ENCODE data around the gene ARSB.

The ARSB gene

DNA sequence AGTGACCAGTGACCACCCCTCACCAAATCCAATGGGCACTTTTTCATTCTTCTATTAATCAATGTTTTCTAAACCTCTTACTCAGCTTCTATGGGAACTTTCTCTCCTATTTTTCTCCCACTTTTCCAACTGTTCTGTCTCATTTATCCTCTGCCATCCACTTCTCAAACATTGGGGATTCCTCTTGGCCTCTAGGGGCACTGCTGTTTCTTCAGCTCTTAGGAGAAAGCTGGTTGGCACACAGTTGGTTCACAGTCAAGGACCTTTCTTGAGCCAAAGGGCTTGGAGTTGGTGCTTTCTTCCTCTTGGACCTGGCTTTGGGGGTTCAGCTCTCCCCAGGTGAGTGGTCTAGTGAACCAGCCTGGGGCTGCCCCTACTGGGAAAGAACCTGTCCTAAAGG, 224.3 kb downstream of the ARSB start:
- Histone ChIP-seq H3K4me3 (ENCODE audit: insufficient read depth in 1 of 2, low read depth in 1 of 2, low read length in 2 of 2) (no peak overlapping the region), H4K91ac (ENCODE audit: low read length) (no peak overlapping the region), H2BK120ac (ENCODE audit: low read depth, low read length) (no peak overlapping the region), H3K27me3 (ENCODE audit: control insufficient read depth in 1 of 2, insufficient read depth in 1 of 2, low read length in 2 of 2) (peaks cover 10 to 21% of the 10 kb centered on the region in 2 experiments), H2BK5ac (ENCODE audit: low read depth, low read length, poor library complexity, severe bottlenecking) (no peak overlapping the region), H3K4me1 (ENCODE audit: control insufficient read depth, insufficient read depth, low read depth, low read length) (peaks cover 2% of the 10 kb centered on the region), H2BK12ac (ENCODE audit: low read length in 2 of 2) (no peak overlapping the region), H3K23ac (ENCODE audit: low read length in 2 of 2) (no peak overlapping the region), H2BK15ac (ENCODE audit: low read depth, poor library complexity, severe bottlenecking) (no peak overlapping the region), H2AFZ (ENCODE audit: low read depth, low read length) (no peak overlapping the region), H3K4me2 (ENCODE audit: low read length, poor library complexity, severe bottlenecking) (no peak overlapping the region), H3K14ac (ENCODE audit: low read length in 2 of 2) (peak overlapping the region in 1 of 2 experiments; percentile 3), H3K79me1 (replicated peaks; ENCODE audit: low read length, poor library complexity, severe bottlenecking) (no peaks in the 10 kb centered on the region), H4K8ac (ENCODE audit: low read length) (no peak overlapping the region), H3K36me3 (ENCODE audit: control insufficient read depth in 1 of 2, insufficient read depth in 2 of 2, low read depth in 1 of 2, low read length in 2 of 2) (no peaks in the 10 kb centered on the region), H3K27ac (ENCODE audit: low read length, poor library complexity, severe bottlenecking) (no peak overlapping the region), H2AK5ac (ENCODE audit: low read length, severe bottlenecking) (no peak overlapping the region), H3K4ac (ENCODE audit: low read depth in 1 of 2, low read length in 2 of 2) (no peak overlapping the region), H3K9ac (ENCODE audit: low read length) (no peak overlapping the region), H3K9me3 (ENCODE audit: control insufficient read depth, low read length) (no peaks in the 10 kb centered on the region), H3K18ac (ENCODE audit: low read depth in 1 of 2, low read length in 2 of 2) (peak overlapping the region in 1 of 2 experiments; percentile 30)
- DNase-seq, result no peak

- Histone ChIP-seq H2BK5ac (ENCODE audit: low read depth, low read length, poor library complexity, severe bottlenecking) (no peak overlapping the region), H3K79me1 (replicated peaks; ENCODE audit: low read length, poor library complexity, severe bottlenecking) (no peaks in the 10 kb centered on the region), H3K27ac (ENCODE audit: low read length, poor library complexity, severe bottlenecking) (no peak overlapping the region), H2BK15ac (ENCODE audit: low read depth, poor library complexity, severe bottlenecking) (no peak overlapping the region), H4K91ac (ENCODE audit: low read length) (no peak overlapping the region), H2BK12ac (ENCODE audit: low read length in 2 of 2) (no peak overlapping the region), H3K4me3 (ENCODE audit: insufficient read depth in 1 of 2, low read depth in 1 of 2, low read length in 2 of 2) (no peak overlapping the region), H2AFZ (ENCODE audit: low read depth, low read length) (no peak overlapping the region), H3K4ac (ENCODE audit: low read depth in 1 of 2, low read length in 2 of 2) (no peak overlapping the region), H3K18ac (ENCODE audit: low read depth in 1 of 2, low read length in 2 of 2) (no peak overlapping the region), H2BK120ac (ENCODE audit: low read depth, low read length) (no peak overlapping the region), H3K4me1 (ENCODE audit: control insufficient read depth, insufficient read depth, low read depth, low read length) (peaks cover 2% of the 10 kb centered on the region), H2AK5ac (ENCODE audit: low read length, severe bottlenecking) (no peak overlapping the region), H3K14ac (ENCODE audit: low read length in 2 of 2) (no peak overlapping the region), H3K9me3 (ENCODE audit: control insufficient read depth, low read length) (no peaks in the 10 kb centered on the region), H4K8ac (ENCODE audit: low read length) (no peak overlapping the region), H3K9ac (ENCODE audit: low read length) (no peak overlapping the region), H3K23ac (ENCODE audit: low read length in 2 of 2) (no peak overlapping the region), H3K36me3 (ENCODE audit: control insufficient read depth in 1 of 2, insufficient read depth in 2 of 2, low read depth in 1 of 2, low read length in 2 of 2) (no peaks in the 10 kb centered on the region), H3K27me3 (ENCODE audit: control insufficient read depth in 1 of 2, insufficient read depth in 1 of 2, low read length in 2 of 2) (peaks cover 10 to 17% of the 10 kb centered on the region in 2 experiments), H3K4me2 (ENCODE audit: low read length, poor library complexity, severe bottlenecking) (no peak overlapping the region)
- DNase-seq, result no peak
- 95% methylated on average over 3 of the region's 3 CpGs for WGBS
These were observed 224.7 kb downstream of the ARSB start for GRCh38 chr5:78760366-78760765.

DNA sequence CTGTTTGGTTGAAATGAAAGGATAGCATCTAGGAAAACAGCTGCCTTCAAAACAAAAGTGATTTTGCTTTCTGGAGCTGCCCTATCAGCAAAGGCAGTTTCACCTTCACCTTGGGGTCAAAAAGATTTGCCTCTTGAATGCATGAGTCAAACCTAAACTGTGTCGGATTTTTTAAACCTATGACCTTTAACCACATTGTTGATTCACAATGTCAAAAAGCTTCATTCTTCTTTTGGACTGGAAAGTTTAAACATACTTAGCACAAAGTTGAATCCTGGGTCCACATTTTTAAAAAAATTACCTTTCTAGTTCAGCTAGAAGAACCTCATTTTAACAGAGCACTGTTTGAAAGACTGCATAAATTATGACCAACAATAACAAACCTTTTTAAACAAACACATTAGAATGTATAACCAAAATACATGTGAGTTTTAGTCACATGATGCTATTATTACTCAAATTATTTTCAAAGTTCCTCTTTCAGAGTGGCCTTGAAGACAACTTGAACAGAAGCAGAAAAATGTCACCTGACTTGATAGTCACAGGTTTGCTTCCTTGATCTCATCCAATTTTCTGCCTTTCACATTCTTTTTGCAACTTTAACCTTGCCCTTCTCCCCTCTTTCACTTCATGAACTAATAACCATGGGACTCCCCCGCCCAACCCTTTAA, 226.8 kb downstream of the ARSB start:
- 0% methylated on average over 1 of the region's 2 CpGs for WGBS
- Histone ChIP-seq H3K4me2 (ENCODE audit: low read length, poor library complexity, severe bottlenecking) (no peak overlapping the region), H3K9me3 (ENCODE audit: control insufficient read depth, low read length) (no peaks in the 10 kb centered on the region), H4K8ac (ENCODE audit: low read length) (no peak overlapping the region), H3K27me3 (ENCODE audit: control insufficient read depth in 1 of 2, insufficient read depth in 1 of 2, low read length in 2 of 2) (peaks cover 0 to 1% of the 10 kb centered on the region in 2 experiments), H3K18ac (ENCODE audit: low read depth in 1 of 2, low read length in 2 of 2) (peak overlapping the region in 1 of 2 experiments; percentile 15), H2BK12ac (ENCODE audit: low read length in 2 of 2) (no peak overlapping the region), H3K14ac (ENCODE audit: low read length in 2 of 2) (no peak overlapping the region), H2AFZ (ENCODE audit: low read depth, low read length) (no peak overlapping the region), H3K4ac (ENCODE audit: low read depth in 1 of 2, low read length in 2 of 2) (no peak overlapping the region), H3K79me1 (replicated peaks; ENCODE audit: low read length, poor library complexity, severe bottlenecking) (no peaks in the 10 kb centered on the region), H3K27ac (ENCODE audit: low read length, poor library complexity, severe bottlenecking) (no peak overlapping the region), H3K9ac (ENCODE audit: low read length) (no peak overlapping the region), H3K4me3 (ENCODE audit: insufficient read depth in 1 of 2, low read depth in 1 of 2, low read length in 2 of 2) (no peak overlapping the region), H2BK5ac (ENCODE audit: low read depth, low read length, poor library complexity, severe bottlenecking) (no peak overlapping the region), H3K36me3 (ENCODE audit: control insufficient read depth in 1 of 2, insufficient read depth in 2 of 2, low read depth in 1 of 2, low read length in 2 of 2) (no peaks in the 10 kb centered on the region), H4K91ac (ENCODE audit: low read length) (no peak overlapping the region), H2BK15ac (ENCODE audit: low read depth, poor library complexity, severe bottlenecking) (peak overlapping the region; percentile 48), H2BK120ac (ENCODE audit: low read depth, low read length) (no peak overlapping the region), H2AK5ac (ENCODE audit: low read length, severe bottlenecking) (no peak overlapping the region), H3K23ac (ENCODE audit: low read length in 2 of 2) (no peak overlapping the region), H3K4me1 (ENCODE audit: control insufficient read depth, insufficient read depth, low read depth, low read length) (peaks cover 2% of the 10 kb centered on the region)
- peak; percentile 72 for DNase-seq

DNA sequence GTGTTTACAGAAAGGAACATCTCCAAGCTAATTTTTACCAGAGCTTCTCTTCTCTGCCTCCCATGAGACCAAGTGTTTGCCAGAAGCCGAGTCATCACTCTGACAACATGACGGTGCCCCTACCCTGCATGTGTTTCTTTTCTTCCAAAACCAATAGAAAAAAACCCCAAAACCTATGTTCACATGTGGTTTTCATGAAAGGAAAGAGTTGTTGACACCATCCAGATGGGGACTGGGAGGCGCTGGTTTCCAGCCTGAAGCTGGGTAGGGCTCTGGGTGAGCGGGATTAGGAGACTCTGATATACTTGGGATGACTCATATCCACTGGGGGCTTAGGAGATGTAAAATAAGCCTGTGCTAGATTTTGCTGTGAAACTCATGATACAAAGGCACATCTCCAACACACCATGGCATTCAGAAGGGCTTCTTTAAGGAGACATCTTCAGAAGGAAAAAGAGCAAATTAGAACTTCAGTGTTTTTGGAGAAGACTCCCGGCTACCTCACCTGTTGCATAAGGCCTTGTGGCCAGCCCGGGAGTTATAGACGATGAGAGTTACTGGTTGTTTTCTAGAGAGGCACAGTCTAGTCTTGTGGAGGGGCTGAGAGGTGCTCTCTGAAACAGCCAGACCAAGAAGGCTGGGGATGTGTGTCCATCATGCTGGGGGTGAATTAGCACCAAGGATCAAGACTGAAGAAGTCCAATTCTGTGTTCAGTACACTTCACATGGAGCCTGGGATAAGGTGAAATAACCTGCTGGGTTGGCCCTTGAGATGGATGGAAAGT, 227.6 kb downstream of the ARSB start:
- H3K36me3 ChIP-seq (ENCODE audit: control insufficient read depth in 1 of 2, insufficient read depth in 2 of 2, low read depth in 1 of 2, low read length in 2 of 2), result no peaks in the 10 kb centered on the region
- H2BK120ac ChIP-seq (ENCODE audit: low read depth, low read length), result no peak overlapping the region
- peaks cover 4% of the 10 kb centered on the region for H3K4me1 ChIP-seq (ENCODE audit: control insufficient read depth, insufficient read depth, low read depth, low read length)
- peak; percentile 72 for DNase-seq
- H2AFZ ChIP-seq (ENCODE audit: low read depth, low read length), result no peak overlapping the region
- peak overlapping the region; percentile 15 to 68 for H3K18ac ChIP-seq (ENCODE audit: low read depth in 1 of 2, low read length in 2 of 2)
- no peak overlapping the region for H3K23ac ChIP-seq (ENCODE audit: low read length in 2 of 2)
- no peak overlapping the region for H3K14ac ChIP-seq (ENCODE audit: low read length in 2 of 2)
- H3K4ac ChIP-seq (ENCODE audit: low read depth in 1 of 2, low read length in 2 of 2), result peak overlapping the region in 1 of 2 experiments; percentile 24
- H3K4me2 ChIP-seq (ENCODE audit: low read length, poor library complexity, severe bottlenecking), result no peak overlapping the region
- no peak overlapping the region for H4K8ac ChIP-seq (ENCODE audit: low read length)
- peak overlapping the region; percentile 75 for H4K91ac ChIP-seq (ENCODE audit: low read length)
- H2BK12ac ChIP-seq (ENCODE audit: low read length in 2 of 2), result peak overlapping the region; percentile 15 to 85
- peak overlapping the region; percentile 26 for H2AK5ac ChIP-seq (ENCODE audit: low read length, severe bottlenecking)
- no peaks in the 10 kb centered on the region for H3K79me1 ChIP-seq (replicated peaks; ENCODE audit: low read length, poor library complexity, severe bottlenecking)
- no peaks in the 10 kb centered on the region for H3K9me3 ChIP-seq (ENCODE audit: control insufficient read depth, low read length)
- H3K27me3 ChIP-seq (ENCODE audit: control insufficient read depth in 1 of 2, insufficient read depth in 1 of 2, low read length in 2 of 2), result no peaks in the 10 kb centered on the region
- H3K9ac ChIP-seq (ENCODE audit: low read length), result peak overlapping the region; percentile 42
- peak overlapping the region in 1 of 2 experiments; percentile 46 for H3K4me3 ChIP-seq (ENCODE audit: insufficient read depth in 1 of 2, low read depth in 1 of 2, low read length in 2 of 2)
- WGBS, result 51% methylated on average over 6 of the region's 7 CpGs
- no peak overlapping the region for H2BK5ac ChIP-seq (ENCODE audit: low read depth, low read length, poor library complexity, severe bottlenecking)
- no peak overlapping the region for H2BK15ac ChIP-seq (ENCODE audit: low read depth, poor library complexity, severe bottlenecking)
- no peak overlapping the region for H3K27ac ChIP-seq (ENCODE audit: low read length, poor library complexity, severe bottlenecking)
